GM12878 (cell line): Measurements from ENCODE around the gene HSPE1. TPM values are rescaled to one million over a fixed set of nuclear protein-coding genes. Genes with fewer than 3 reads are reported as not detected.

Source experiments
- ATAC-seq: fragments of 200-7000 bp; cut with Tn5 transposase; 3 replicates; pipeline ENCODE4 v1.9.1; 2020; ENCODE audit warnings: mild to moderate bottlenecking, moderate library complexity
- BruUV-seq: library from RNA; stranded (reverse); fragments of 400-500 nt; replicated peaks from 2 replicates; lab custom pipeline; 2021; lab: Mats Ljungman, UMichigan
- CTCF ChIA-PET: fragments of 300-600 bp; sonication (Branson Sonifier 250); formaldehyde crosslinking; extraction: SDS; loops from one replicate; lab custom pipeline; 2021; ENCODE audit warnings: inconsistent platforms; lab: Yijun Ruan, JAX
- POLR2A ChIA-PET: fragments of 350-600 bp; formaldehyde crosslinking; extraction: SDS; loops from one replicate; lab custom pipeline; 2021; ENCODE audit warnings: inconsistent platforms; lab: Charles Lee
- RAD21 ChIA-PET: fragments of 300-600 bp; sonication (Branson Sonifier 250); formaldehyde crosslinking; loops from one replicate; lab custom pipeline; 2023; ENCODE audit warnings: antibody characterized with exemption; ENCODE audit not compliant: unreplicated experiment; lab: Charles Lee
- SMC1A ChIA-PET: fragments of 300-600 bp; sonication (Branson Sonifier 250); formaldehyde crosslinking; loops from one replicate; lab custom pipeline; 2023; ENCODE audit not compliant: unreplicated experiment, uncharacterized antibody; lab: Charles Lee
- DNase-seq: peaks from one replicate; pipeline ENCODE4 v3.0.0-alpha.2; 2011; ENCODE audit warnings: low read depth, low spot score
- FAIRE-seq: peaks from 3 replicates; lab custom pipeline; 2011; peaks lifted over from hg19 to GRCh38; lab: Jason Lieb, UNC
- H2AFZ ChIP-seq: 2 replicates; pipeline ENCODE4 v1.6.0; 2011; ENCODE audit warnings: low read depth, low read length, control low read depth; ENCODE audit not compliant: control insufficient read depth
- H3K27ac ChIP-seq: 2 replicates; pipeline ENCODE4 v1.5.1; 2011; ENCODE audit warnings: control low read depth; ENCODE audit not compliant: control insufficient read depth, insufficient read depth
- H3K27me3 ChIP-seq, 2 experiments: replicated peaks in 1 of 2; 2 replicates each; pipeline versions ENCODE4 v1.6.0 to v1.6.1; 2011; ENCODE audit warnings: low read length in 1 of 2; ENCODE audit not compliant: control insufficient read depth in 2 of 2, insufficient read depth in 2 of 2
- H3K36me3 ChIP-seq, 2 experiments: 2 replicates each; pipeline ENCODE4 v1.5.1; 2011; ENCODE audit warnings: low read length in 1 of 2; ENCODE audit not compliant: control insufficient read depth in 2 of 2, insufficient read depth in 2 of 2
- H3K4me1 ChIP-seq: 2 replicates; pipeline ENCODE4 v1.6.1; 2011; ENCODE audit warnings: mild to moderate bottlenecking, low read length, moderate library complexity, mixed read lengths; ENCODE audit not compliant: control insufficient read depth, insufficient read depth
- H3K4me2 ChIP-seq: 2 replicates; pipeline ENCODE4 v1.6.0; 2011; ENCODE audit warnings: control low read depth; ENCODE audit not compliant: control insufficient read depth, insufficient read depth
- H3K4me3 ChIP-seq: fragments of 200-600 bp; sonication (generic); 2 replicates; pipeline ENCODE4 v1.5.1; 2016
- H3K79me2 ChIP-seq: 2 replicates; pipeline ENCODE4 v1.6.0; 2011; ENCODE audit warnings: low read length; ENCODE audit not compliant: control insufficient read depth, insufficient read depth
- H3K9ac ChIP-seq: 2 replicates; pipeline ENCODE4 v1.8.0; 2011; ENCODE audit warnings: low read length, control low read depth, mixed read lengths; ENCODE audit not compliant: control insufficient read depth, insufficient read depth
- H3K9me3 ChIP-seq: replicated peaks from 3 replicates; pipeline ENCODE4 v1.5.1; 2011; ENCODE audit warnings: mild to moderate bottlenecking, low read length; ENCODE audit not compliant: control insufficient read depth, insufficient read depth
- H4K20me1 ChIP-seq: 2 replicates; pipeline ENCODE4 v1.6.0; 2011; ENCODE audit not compliant: control insufficient read depth, insufficient read depth
- E4F1 ChIP-seq: fragments of 450-650 bp; IDR thresholded peaks from 2 replicates; pipeline ENCODE4 v1.6.1; 2018; ENCODE audit warnings: borderline replicate concordance, mild to moderate bottlenecking; ENCODE audit not compliant: partially characterized antibody
- IKZF1 ChIP-seq: fragments of 450-650 bp; conservative IDR thresholded peaks from 2 replicates; pipeline ENCODE4 v1.6.1; 2017; ENCODE audit warnings: antibody characterized with exemption, mild to moderate bottlenecking
- MTA3 ChIP-seq: IDR thresholded peaks from 2 replicates; pipeline ENCODE4 v1.6.1; 2012; ENCODE audit warnings: low read length, inconsistent platforms, borderline replicate concordance
- NFYA ChIP-seq: IDR thresholded peaks from 2 replicates; pipeline ENCODE4 v1.6.1; 2011; ENCODE audit warnings: low read depth, mild to moderate bottlenecking, low read length, improper control_type of control experiment, borderline replicate concordance
- POLR2A ChIP-seq: IDR thresholded peaks from 2 replicates; pipeline ENCODE4 v1.6.1; 2011; ENCODE audit warnings: low read depth, mild to moderate bottlenecking, low read length
- POLR2AphosphoS2 ChIP-seq: IDR thresholded peaks from 2 replicates; pipeline ENCODE4 v1.6.1; 2011; ENCODE audit warnings: low read depth, mild to moderate bottlenecking, low read length, improper control_type of control experiment, moderate library complexity
- RBBP5 ChIP-seq: fragments of 200-600 bp; sonication (generic); conservative IDR thresholded peaks from 2 replicates; pipeline ENCODE4 v1.6.1; 2016
- RCOR1 ChIP-seq: conservative IDR thresholded peaks from 2 replicates; pipeline ENCODE4 v1.6.1; 2012; ENCODE audit warnings: low read depth, low read length, improper control_type of control experiment
- SUPT20H ChIP-seq: IDR thresholded peaks from 2 replicates; pipeline ENCODE4 v1.6.1; 2011; ENCODE audit warnings: low read depth, mild to moderate bottlenecking, low read length, moderate library complexity, borderline replicate concordance; ENCODE audit not compliant: control insufficient read depth
- YBX1 ChIP-seq: fragments of 450-650 bp; IDR thresholded peaks from 2 replicates; pipeline ENCODE4 v1.6.1; 2016; ENCODE audit warnings: antibody characterized with exemption
- ZNF217 ChIP-seq: fragments of 450-650 bp; IDR thresholded peaks from 2 replicates; pipeline ENCODE4 v1.6.1; 2017; ENCODE audit warnings: antibody characterized with exemption, mild to moderate bottlenecking
- ZNF274 ChIP-seq: IDR thresholded peaks from one replicate; pipeline ENCODE4 v1.8.0; 2011; ENCODE audit not compliant: insufficient read length, insufficient read depth
- WGBS: methylation state at CpG from one replicate; pipeline ENCODE4 v1.1.6; 2016; ENCODE audit warnings: low lambda C conversion rate; ENCODE audit not compliant: insufficient replicate concordance, insufficient coverage; ENCODE audit errors: missing lambda C conversion rate; 5-methylcytosine and 5-hydroxymethylcytosine counted together
- in situ Hi-C: fragments of 300-500 bp; cut with MboI; formaldehyde crosslinking; loops from 9 replicates; pipeline ENCODE4 v1.14.3; 2018; ENCODE audit warnings: mixed read lengths
- intact Hi-C: fragments of 100-400 bp; cut with micrococcal nuclease; formaldehyde crosslinking; loops from one replicate; pipeline ENCODE4 v1.14.2; 2022; ENCODE audit not compliant: unreplicated experiment
- polyA plus RNA-seq, 11 experiments: library from polyadenylated mRNA; depleted of rRNA in 4 of 11; unstranded in 6 of 11; stranded (reverse) in 5 of 11; fragments of >200 nt; fragmentation: Nextera tagmentation in 4 of 11; fragmentation: Illumina TruSeq in 1 of 11; extraction: Ambion mirVana in 4 of 11; extraction: Trizol in 1 of 11; gene quantifications; 1 replicate in 1 of 11; 2 replicates in 10 of 11; pipeline versions ENCODE4 v1.2.1 to v1.2.3, GENCODE V29; 2011 to 2016; ENCODE audit warnings: inconsistent platforms in 2 of 11, missing spikeins in 2 of 11, low read depth in 1 of 11
- total RNA-seq, 4 experiments: library from RNA; depleted of rRNA in 3 of 4; stranded (reverse); fragments of >200 nt in 3 of 4; fragmentation: Illumina TruSeq in 1 of 4; extraction: Trizol in 1 of 4; gene quantifications; 2 replicates each; pipeline versions ENCODE4 v1.2.1 to v1.2.3, GENCODE V29; 2013 to 2021
- TF ChIP-seq, protein P1 (sequence below): IDR thresholded peaks from 2 replicates; pipeline ENCODE4 v1.6.1; 2012; ENCODE audit warnings: low read depth, low read length, improper control_type of control experiment

Gene HSPE1
- total and polyA plus RNA-seq, 10 of the 15 experiments (the other 5 are each of a cell fraction or from before 2014, with no cell fraction given), result 180 to 1,096 (median 505) TPM

- ChIA-PET CTCF (interaction anchor here (0.9 to 1.8 kb wide), 4 partner anchors 12 to 288 kb away, joined by 3 to 5 read pairs (median 3); partner anchors contain the start of genes HSPD1 and HSPE1), POLR2A (interaction anchor here (0.8 to 7.0 kb wide), 2 partner anchors 12 to 13 kb away, joined by 4 to 156 read pairs; partner anchors contain the start of genes HSPD1 and HSPE1), SMC1A (interaction anchor here (0.8 to 1.6 kb wide), 5 partner anchors 12 to 97 kb away, joined by 3 to 14 read pairs (median 4); no protein-coding TSS in a partner anchor), RAD21 (interaction anchor here (5.7 kb wide), 1 partner anchor 14 kb away, joined by 47 read pairs; the partner anchor contains the start of genes HSPD1 and HSPE1)
- Histone ChIP-seq H3K9me3 (no peaks in the 10 kb centered on the region; the same call in 2 of the 3 replicates), H3K27ac (no peak overlapping the region), H3K4me3 (no peak overlapping the region), H4K20me1 (no peaks in the 10 kb centered on the region), H3K36me3 (no peaks in the 10 kb centered on the region; a peak in 1 of 4 replicates), H3K4me1 (peaks cover 7% of the 10 kb centered on the region), H3K79me2 (peaks cover 39% of the 10 kb centered on the region), H3K4me2 (no peak overlapping the region), H2AFZ (no peak overlapping the region), H3K9ac (no peak overlapping the region), H3K27me3 (no peaks in the 10 kb centered on the region)
- DNase-seq (no peak), FAIRE-seq (no peak), ATAC-seq (no peak)
- WGBS, result 88% methylated on average over 5 of the region's 5 CpGs
- no TSS peak for BruUV-seq
- in situ Hi-C loops (no loop called here), intact Hi-C loops (no loop called here)
- TF ChIP-seq, protein P1, sequence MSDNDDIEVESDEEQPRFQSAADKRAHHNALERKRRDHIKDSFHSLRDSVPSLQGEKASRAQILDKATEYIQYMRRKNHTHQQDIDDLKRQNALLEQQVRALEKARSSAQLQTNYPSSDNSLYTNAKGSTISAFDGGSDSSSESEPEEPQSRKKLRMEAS, result no peak
- no peak for TF ChIP-seq E4F1
- TF ChIP-seq RCOR1, result no peak
- no peak for TF ChIP-seq ZNF274
- TF ChIP-seq POLR2AphosphoS2, result no peak
- TF ChIP-seq IKZF1, result no peak
- no peak for TF ChIP-seq RBBP5
- TF ChIP-seq POLR2A, result no peak
- no peak for TF ChIP-seq YBX1
- no peak for TF ChIP-seq MTA3
- TF ChIP-seq NFYA, result no peak
- TF ChIP-seq SUPT20H, result no peak
- no peak for TF ChIP-seq ZNF217
Observed at GRCh38 chr2:197513915-197514314, 13.7 kb downstream of the HSPE1 start.
